ENCODE results near the gene CDH3. TPM values are rescaled to one million over a fixed set of nuclear protein-coding genes. Genes with fewer than 3 reads are reported as not detected.

Gene CDH3
- total RNA-seq, 1 experiment from 2014 or later: 109 TPM

GRCh38 chr16:68698091-68698490, 53.0 kb downstream of the CDH3 start:
- no peaks in the 10 kb centered on the region for H3F3A ChIP-seq (ENCODE audit: low read length, unreplicated experiment)
- no peaks in the 10 kb centered on the region; the same call in 1 of the 2 replicates for H3K36me3 ChIP-seq (ENCODE audit: low read depth, low read length)
- CTCF ChIA-PET: interaction anchor here (0.5 kb wide), 1 partner anchor 133 kb away, joined by 6 read pairs; no protein-coding TSS in a partner anchor
- TF ChIP-seq EZH2phosphoT487 (IDR thresholded peaks at IDR 0.05; ENCODE audit: borderline replicate concordance, low read length): no peak
- TF ChIP-seq CTCF (conservative IDR thresholded peaks at IDR 0.05; ENCODE audit: low read depth, low read length): no peak
- no peak for TF ChIP-seq EZH2 (IDR thresholded peaks at IDR 0.05; ENCODE audit: low read length, unreplicated experiment)
- H3K27me3 ChIP-seq (ENCODE audit: low read length): no peaks in the 10 kb centered on the region
- H3K9ac ChIP-seq (ENCODE audit: low read length): no peak overlapping the region
- BruUV-seq (replicated peaks): no TSS peak
- no peak overlapping the region for H3K27ac ChIP-seq (ENCODE audit: low read length)
- ATAC-seq (no peak), DNase-seq (no peak)
- no peaks in the 10 kb centered on the region for H3K4me1 ChIP-seq (ENCODE audit: insufficient read depth, low read length)
- no peak overlapping the region for H3K4me2 ChIP-seq (ENCODE audit: low read length)
- intact Hi-C loops (cut with micrococcal nuclease): loop anchor here (5.0 kb wide), 1 partner anchor 106 kb away; no protein-coding TSS in a partner anchor
- no peaks in the 10 kb centered on the region for H3K9me2 ChIP-seq (replicated peaks; ENCODE audit: low read length)
- POLR2A ChIA-PET (ENCODE audit: unreplicated experiment): no interaction called here
- no peak overlapping the region for H3K4me3 ChIP-seq (ENCODE audit: low read length)
- no peaks in the 10 kb centered on the region for H4K20me1 ChIP-seq (ENCODE audit: low read length)
- no peaks in the 10 kb centered on the region for H3K9me3 ChIP-seq (ENCODE audit: low read length)
- H2AFZ ChIP-seq (ENCODE audit: low read length): no peak overlapping the region
- no peaks in the 10 kb centered on the region for H3K79me2 ChIP-seq (ENCODE audit: low read length)

GRCh38 chr16:68700120-68700519, 55.0 kb downstream of the CDH3 start:
- H3K27me3 ChIP-seq (ENCODE audit: low read length): no peaks in the 10 kb centered on the region
- CTCF ChIA-PET: no interaction called here
- no peak overlapping the region for H3K9ac ChIP-seq (ENCODE audit: low read length)
- H3K27ac ChIP-seq (ENCODE audit: low read length): no peak overlapping the region
- no peaks in the 10 kb centered on the region for H3K79me2 ChIP-seq (ENCODE audit: low read length)
- H3K4me1 ChIP-seq (ENCODE audit: insufficient read depth, low read length): no peaks in the 10 kb centered on the region
- no peaks in the 10 kb centered on the region for H4K20me1 ChIP-seq (ENCODE audit: low read length)
- no peak for TF ChIP-seq EZH2 (IDR thresholded peaks at IDR 0.05; ENCODE audit: low read length, unreplicated experiment)
- TF ChIP-seq CTCF (conservative IDR thresholded peaks at IDR 0.05; ENCODE audit: low read depth, low read length): no peak
- TF ChIP-seq EZH2phosphoT487 (IDR thresholded peaks at IDR 0.05; ENCODE audit: borderline replicate concordance, low read length): no peak
- no peaks in the 10 kb centered on the region; the same call in 1 of the 2 replicates for H3K36me3 ChIP-seq (ENCODE audit: low read depth, low read length)
- no peak for ATAC-seq
- no peak overlapping the region for H2AFZ ChIP-seq (ENCODE audit: low read length)
- H3K4me3 ChIP-seq (ENCODE audit: low read length): no peak overlapping the region
- no peaks in the 10 kb centered on the region for H3F3A ChIP-seq (ENCODE audit: low read length, unreplicated experiment)
- POLR2A ChIA-PET (ENCODE audit: unreplicated experiment): no interaction called here
- intact Hi-C loops (cut with micrococcal nuclease): loop anchor here (5.0 kb wide), 2 partner anchors 142 to 173 kb away; partner anchors contain the start of gene TANGO6
- no peak for DNase-seq
- no peaks in the 10 kb centered on the region for H3K9me3 ChIP-seq (ENCODE audit: low read length)
- no TSS peak for BruUV-seq (replicated peaks)
- no peak overlapping the region for H3K4me2 ChIP-seq (ENCODE audit: low read length)
- H3K9me2 ChIP-seq (replicated peaks; ENCODE audit: low read length): no peaks in the 10 kb centered on the region

GRCh38 chr16:68700831-68701230, 55.7 kb downstream of the CDH3 start:
- intact Hi-C loops (cut with micrococcal nuclease): loop anchor here (5.0 kb wide), 2 partner anchors 141 to 174 kb away; partner anchors contain the start of gene TANGO6
- no peak for TF ChIP-seq EZH2phosphoT487 (IDR thresholded peaks at IDR 0.05; ENCODE audit: borderline replicate concordance, low read length)
- TF ChIP-seq CTCF (conservative IDR thresholded peaks at IDR 0.05; ENCODE audit: low read depth, low read length): no peak
- no peak for TF ChIP-seq EZH2 (IDR thresholded peaks at IDR 0.05; ENCODE audit: low read length, unreplicated experiment)
- no TSS peak for BruUV-seq (replicated peaks)
- DNase-seq (no peak), ATAC-seq (no peak)
- no peaks in the 10 kb centered on the region for H3K27me3 ChIP-seq (ENCODE audit: low read length)
- no peaks in the 10 kb centered on the region; the same call in 1 of the 2 replicates for H3K36me3 ChIP-seq (ENCODE audit: low read depth, low read length)
- H3K4me3 ChIP-seq (ENCODE audit: low read length): no peak overlapping the region
- H4K20me1 ChIP-seq (ENCODE audit: low read length): no peaks in the 10 kb centered on the region
- H3F3A ChIP-seq (ENCODE audit: low read length, unreplicated experiment): no peaks in the 10 kb centered on the region
- H2AFZ ChIP-seq (ENCODE audit: low read length): no peak overlapping the region
- no peak overlapping the region for H3K9ac ChIP-seq (ENCODE audit: low read length)
- ChIA-PET CTCF (no interaction called here), POLR2A (ENCODE audit: unreplicated experiment) (no interaction called here)
- H3K79me2 ChIP-seq (ENCODE audit: low read length): no peaks in the 10 kb centered on the region
- no peaks in the 10 kb centered on the region for H3K9me2 ChIP-seq (replicated peaks; ENCODE audit: low read length)
- no peak overlapping the region for H3K4me2 ChIP-seq (ENCODE audit: low read length)
- no peak overlapping the region for H3K27ac ChIP-seq (ENCODE audit: low read length)
- no peaks in the 10 kb centered on the region for H3K4me1 ChIP-seq (ENCODE audit: insufficient read depth, low read length)
- no peaks in the 10 kb centered on the region for H3K9me3 ChIP-seq (ENCODE audit: low read length)

All from PC-3 (cell line).